Breast epithelium (tissue), 4 donors: ENCODE results near the gene PSMG4. TPM values are rescaled to one million over a fixed set of nuclear protein-coding genes. Genes with fewer than 3 reads are reported as not detected.

ENCODE experiments used
- DNase-seq, 2 donors: peaks; one replicate each; pipeline ENCODE4 v3.0.0-alpha.2; 2019; ENCODE audit warnings: low spot score in 2 of 2
- H3K27ac ChIP-seq, 2 donors: fragments of 200-600 bp; sonication (generic) in 1 of 2; one replicate each; pipeline ENCODE4 v1.5.1; 2016 to 2019; ENCODE audit warnings: mild to moderate bottlenecking in 1 of 2
- H3K27me3 ChIP-seq, 2 donors: fragments of 200-600 bp; sonication (generic) in 1 of 2; one replicate each; pipeline versions ENCODE4 v1.5.1 to v1.6.0; 2017 to 2019; ENCODE audit warnings: control low read depth in 1 of 2, mild to moderate bottlenecking in 1 of 2
- H3K36me3 ChIP-seq: fragments of 200-600 bp; one replicate; pipeline ENCODE4 v1.5.1; 2019
- H3K4me1 ChIP-seq, 2 donors: fragments of 200-600 bp; sonication (generic); one replicate each; pipeline ENCODE4 v1.5.1; 2016 to 2019; ENCODE audit warnings: control low read depth in 1 of 2
- H3K4me3 ChIP-seq, 3 donors: fragments of 200-600 bp; sonication (generic); 1 replicate in 2 of 3; 2 replicates in 1 of 3; pipeline ENCODE4 v1.5.1; 2016 to 2019; ENCODE audit warnings: mild to moderate bottlenecking in 3 of 3, moderate library complexity in 2 of 3
- H3K9me3 ChIP-seq, 2 donors: fragments of 200-600 bp; sonication (generic) in 1 of 2; one replicate each; pipeline ENCODE4 v1.5.1; 2016 to 2019; ENCODE audit warnings: control low read depth in 1 of 2
- POLR2A ChIP-seq: fragments of 450-650 bp; IDR thresholded peaks from one replicate; pipeline ENCODE4 v1.6.1; 2016; ENCODE audit warnings: antibody characterized with exemption, mild to moderate bottlenecking, moderate library complexity
- POLR2AphosphoS5 ChIP-seq, 3 donors: sonication (generic); formaldehyde crosslinking; IDR thresholded peaks; one replicate each; pipeline ENCODE4 v1.6.1; 2017; ENCODE audit warnings: antibody characterized with exemption in 3 of 3
- intact Hi-C: fragments of 100-400 bp; cut with DNase I; formaldehyde crosslinking; loops from one replicate; pipeline ENCODE4 v1.15.1; 2023; ENCODE audit warnings: low total_unique reads
- total RNA-seq, 3 donors: library from RNA; depleted of rRNA; stranded (reverse); fragments of >200 nt; gene quantifications; one replicate each; pipeline ENCODE4 v1.1.0, GENCODE V29; 2016
- TF ChIP-seq, protein P1 (sequence below), 3 donors: fragments of 450-650 bp; IDR thresholded peaks; one replicate each; pipeline ENCODE4 v1.5.1; 2016 to 2017; ENCODE audit warnings: antibody characterized with exemption in 3 of 3, mild to moderate bottlenecking in 3 of 3, moderate library complexity in 3 of 3

Gene PSMG4
- total RNA-seq, 3 donors from 2014 or later = 24.3 to 26.9 (median 24.6) TPM

DNA sequence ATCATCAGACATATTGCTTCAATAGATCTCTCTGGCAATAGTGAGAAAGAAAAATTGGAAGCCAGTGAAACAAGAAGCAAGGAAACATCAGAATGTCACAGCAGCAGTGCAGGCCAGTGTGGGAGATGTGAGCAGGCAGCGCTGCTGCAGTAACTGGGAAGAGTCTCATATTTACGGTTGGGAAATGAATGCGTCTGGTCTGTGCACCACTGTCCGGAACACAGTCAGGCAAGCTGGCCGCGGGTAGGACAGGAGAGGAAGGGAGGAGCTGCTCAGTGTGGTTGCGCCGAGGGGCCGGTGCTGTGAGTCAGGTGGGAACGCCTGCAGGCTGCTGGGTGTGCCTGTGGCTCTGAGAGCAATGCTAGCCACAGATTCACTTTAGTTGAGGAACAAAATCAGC is 6.4 kb upstream of the PSMG4 start:
- intact Hi-C loops = no loop called here
- no peak overlapping the region for H3K4me3 ChIP-seq

DNA sequence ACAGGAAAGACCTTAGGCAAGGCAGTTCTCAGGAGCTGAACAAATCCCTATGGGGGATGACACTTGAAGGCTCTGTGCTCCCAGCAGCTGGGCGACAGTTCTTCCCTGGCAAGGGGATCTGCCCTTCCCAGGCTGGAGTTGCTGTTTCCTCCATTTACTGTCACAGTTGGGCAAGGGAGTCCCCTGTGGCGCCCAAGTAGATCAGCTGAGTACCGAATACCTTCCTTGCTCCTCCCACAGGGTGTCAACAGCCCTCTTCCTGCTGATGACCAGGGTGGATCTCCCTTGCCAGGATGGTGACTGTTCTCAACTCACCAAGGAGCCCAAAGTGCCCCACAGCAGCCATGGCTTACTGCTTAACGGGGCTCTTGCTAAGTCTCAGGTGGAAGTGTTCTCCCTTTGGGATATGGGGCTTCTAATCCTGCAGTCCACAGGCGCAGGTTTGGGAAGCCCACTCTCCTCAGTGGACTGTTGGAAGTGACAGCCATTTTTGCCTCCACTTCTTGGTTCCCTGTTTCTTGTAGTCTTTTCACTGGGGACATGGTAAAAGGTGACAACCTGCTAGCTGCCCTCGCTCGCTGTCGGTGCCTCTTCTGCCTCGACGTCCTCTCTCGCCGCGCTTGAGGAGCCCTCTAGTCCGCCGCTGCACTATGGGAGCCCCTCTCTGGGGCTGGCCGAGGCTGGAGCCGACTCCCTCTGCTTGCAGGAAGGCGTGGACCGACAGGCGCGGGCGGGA is 5.7 kb upstream of the PSMG4 start:
- no peak for DNase-seq
- Histone ChIP-seq H3K27ac (no peak overlapping the region), H3K9me3 (no peaks in the 10 kb centered on the region), H3K4me3 (no peak overlapping the region), H3K27me3 (no peaks in the 10 kb centered on the region), H3K36me3 (no peaks in the 10 kb centered on the region), H3K4me1 (no peaks in the 10 kb centered on the region)
- intact Hi-C loops = no loop called here
- TF ChIP-seq POLR2A (no peak), POLR2AphosphoS5 (IDR thresholded peaks at IDR 0.05) (no peak)
- TF ChIP-seq, protein P1, sequence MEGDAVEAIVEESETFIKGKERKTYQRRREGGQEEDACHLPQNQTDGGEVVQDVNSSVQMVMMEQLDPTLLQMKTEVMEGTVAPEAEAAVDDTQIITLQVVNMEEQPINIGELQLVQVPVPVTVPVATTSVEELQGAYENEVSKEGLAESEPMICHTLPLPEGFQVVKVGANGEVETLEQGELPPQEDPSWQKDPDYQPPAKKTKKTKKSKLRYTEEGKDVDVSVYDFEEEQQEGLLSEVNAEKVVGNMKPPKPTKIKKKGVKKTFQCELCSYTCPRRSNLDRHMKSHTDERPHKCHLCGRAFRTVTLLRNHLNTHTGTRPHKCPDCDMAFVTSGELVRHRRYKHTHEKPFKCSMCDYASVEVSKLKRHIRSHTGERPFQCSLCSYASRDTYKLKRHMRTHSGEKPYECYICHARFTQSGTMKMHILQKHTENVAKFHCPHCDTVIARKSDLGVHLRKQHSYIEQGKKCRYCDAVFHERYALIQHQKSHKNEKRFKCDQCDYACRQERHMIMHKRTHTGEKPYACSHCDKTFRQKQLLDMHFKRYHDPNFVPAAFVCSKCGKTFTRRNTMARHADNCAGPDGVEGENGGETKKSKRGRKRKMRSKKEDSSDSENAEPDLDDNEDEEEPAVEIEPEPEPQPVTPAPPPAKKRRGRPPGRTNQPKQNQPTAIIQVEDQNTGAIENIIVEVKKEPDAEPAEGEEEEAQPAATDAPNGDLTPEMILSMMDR (IDR thresholded peaks at IDR 0.05) = no peak

More for the DNA sequence above, 6.4 kb upstream of the PSMG4 start:
- no peaks in the 10 kb centered on the region for H3K36me3 ChIP-seq
- H3K27ac ChIP-seq = no peak overlapping the region
- H3K9me3 ChIP-seq = no peaks in the 10 kb centered on the region
- no peaks in the 10 kb centered on the region for H3K4me1 ChIP-seq
- DNase-seq = no peak
- TF ChIP-seq, protein P1 (IDR thresholded peaks at IDR 0.05) = no peak
- no peak for TF ChIP-seq POLR2AphosphoS5 (IDR thresholded peaks at IDR 0.05)
- no peaks in the 10 kb centered on the region for H3K27me3 ChIP-seq

DNA sequence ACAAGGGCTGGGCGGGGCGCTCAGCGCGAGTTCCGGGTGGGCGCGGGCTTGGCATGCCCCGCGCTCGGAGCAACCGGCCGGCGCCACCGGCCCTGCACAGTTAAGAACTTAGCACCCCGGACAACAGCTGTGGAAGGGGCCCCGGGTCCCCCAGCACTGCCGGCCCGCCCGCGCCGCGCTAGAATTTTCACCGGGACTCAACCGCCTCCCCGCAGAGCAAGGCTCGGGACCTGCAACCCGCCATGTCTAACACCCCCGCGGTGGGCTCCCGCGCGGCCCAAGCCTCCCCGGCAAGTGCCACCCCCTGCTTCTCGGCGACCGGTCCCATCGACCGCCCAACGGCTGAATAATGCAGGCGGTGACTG is 5.2 kb upstream of the PSMG4 start:
- H3K27ac ChIP-seq = no peak overlapping the region
- no peak overlapping the region for H3K4me3 ChIP-seq
- H3K4me1 ChIP-seq = no peaks in the 10 kb centered on the region
- intact Hi-C loops = no loop called here
- TF ChIP-seq, protein P1 (IDR thresholded peaks at IDR 0.05) = no peak
- TF ChIP-seq POLR2AphosphoS5 (IDR thresholded peaks at IDR 0.05) (no peak), POLR2A (no peak)
- H3K27me3 ChIP-seq = no peaks in the 10 kb centered on the region
- DNase-seq = no peak
- H3K36me3 ChIP-seq = no peaks in the 10 kb centered on the region
- no peaks in the 10 kb centered on the region for H3K9me3 ChIP-seq

DNA sequence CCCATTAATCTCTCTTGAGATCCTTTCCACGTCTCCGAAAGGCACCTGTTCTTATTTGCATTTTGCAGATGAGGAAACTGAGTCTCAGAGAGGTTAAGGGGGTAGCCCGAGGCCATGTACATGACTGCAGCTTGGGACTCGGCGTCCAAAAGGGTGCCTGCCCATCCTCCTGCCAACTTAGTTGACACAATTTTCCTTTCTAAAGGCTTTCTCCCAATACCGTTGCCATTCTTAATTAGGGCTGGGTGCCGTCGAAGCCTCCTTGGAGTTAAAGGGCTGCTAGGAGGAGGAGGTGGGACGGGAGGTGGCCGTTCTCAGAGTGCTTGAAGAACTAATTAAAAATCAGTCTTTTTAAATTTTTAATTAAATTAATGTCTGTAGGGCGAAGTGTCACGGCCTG is 546 bp upstream of the PSMG4 start:
- no peak for TF ChIP-seq POLR2A
- no peak for TF ChIP-seq POLR2AphosphoS5 (IDR thresholded peaks at IDR 0.05)
- TF ChIP-seq, protein P1 (IDR thresholded peaks at IDR 0.05) = no peak
- H3K4me1 ChIP-seq = peaks cover 0 to 4% of the 10 kb centered on the region in 2 donors
- intact Hi-C loops = loop anchor here (5.0 kb wide), 1 partner anchor 131 kb away; no protein-coding TSS in a partner anchor
- DNase-seq = no peak
- H3K9me3 ChIP-seq = no peaks in the 10 kb centered on the region
- peak overlapping the region; percentile 93 to 100 (median 100) for H3K4me3 ChIP-seq
- no peaks in the 10 kb centered on the region for H3K36me3 ChIP-seq
- peak overlapping the region; percentile 79 to 86 for H3K27ac ChIP-seq
- H3K27me3 ChIP-seq = no peaks in the 10 kb centered on the region

DNA sequence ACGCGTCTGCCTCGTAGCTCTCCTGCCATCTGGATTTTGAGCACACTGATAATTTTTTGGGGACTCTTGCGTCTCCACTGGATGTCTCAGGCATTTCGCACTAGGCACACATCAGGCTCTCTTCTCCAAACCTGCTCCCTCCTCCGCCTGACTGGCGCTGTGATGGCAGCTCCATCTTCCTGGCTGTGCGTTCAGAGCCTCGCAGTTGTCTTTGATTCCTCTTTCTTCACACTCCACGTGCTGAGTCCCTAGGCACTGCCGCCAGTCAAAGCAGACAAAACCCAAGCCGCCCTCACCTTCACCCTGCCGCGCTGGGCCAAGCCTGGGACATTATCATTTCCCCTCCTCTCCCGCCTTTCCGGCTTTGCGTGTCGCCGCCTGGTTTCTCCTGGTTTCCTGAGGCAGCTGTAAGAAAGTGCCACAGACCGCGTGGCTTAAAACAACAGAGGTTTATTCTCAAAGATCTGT is 778 bp downstream of the PSMG4 start:
- no peak for TF ChIP-seq POLR2AphosphoS5 (IDR thresholded peaks at IDR 0.05)
- TF ChIP-seq POLR2A = no peak
- TF ChIP-seq, protein P1 (IDR thresholded peaks at IDR 0.05) = no peak
- Histone ChIP-seq H3K36me3 (no peaks in the 10 kb centered on the region), H3K4me1 (peaks cover 0 to 4% of the 10 kb centered on the region in 2 donors), H3K9me3 (no peaks in the 10 kb centered on the region), H3K27ac (peak overlapping the region; percentile 79 to 86), H3K27me3 (no peaks in the 10 kb centered on the region), H3K4me3 (peak overlapping the region; percentile 93 to 100 (median 100))
- no peak for DNase-seq
- intact Hi-C loops = loop anchor here (5.0 kb wide), 1 partner anchor 132 kb away; no protein-coding TSS in a partner anchor
